Measurements from ENCODE around the gene WNT3A. TPM values are rescaled to one million over a fixed set of nuclear protein-coding genes. Genes with fewer than 3 reads are reported as not detected.

WNT3A gene
- total and polyA plus RNA-seq, 2 experiments from 2014 or later = 0.07 to 0.65 TPM

GRCh38 chr1:227996187-227996950 lies 10.4 kb upstream of the WNT3A start:
- no peak overlapping the region for H3K4me2 ChIP-seq
- no peaks in the 10 kb centered on the region for H3K36me3 ChIP-seq (ENCODE audit: insufficient read depth)
- peaks cover 29% of the 10 kb centered on the region for H3K9me3 Mint-ChIP-seq
- H3K27me3 Mint-ChIP-seq (ENCODE audit: insufficient read depth, low read depth, poor library complexity) = peaks cover 27% of the 10 kb centered on the region
- no peaks in the 10 kb centered on the region for H3K9me2 ChIP-seq (ENCODE audit: insufficient read depth)
- H3K4me1 Mint-ChIP-seq = no peaks in the 10 kb centered on the region
- no peaks in the 10 kb centered on the region for H3K36me3 Mint-ChIP-seq (ENCODE audit: low read depth)
- H3F3A ChIP-seq (replicated peaks; ENCODE audit: low read depth) = no peaks in the 10 kb centered on the region
- H3K27ac Mint-ChIP-seq = no peak overlapping the region
- no peaks in the 10 kb centered on the region for H4K20me1 ChIP-seq (replicated peaks; ENCODE audit: insufficient read depth)
- no peaks in the 10 kb centered on the region for H3K4me1 ChIP-seq (ENCODE audit: insufficient read depth)
- H3K27me3 ChIP-seq (ENCODE audit: insufficient read depth) = peaks cover 35% of the 10 kb centered on the region
- H3K4me3 Mint-ChIP-seq = no peak overlapping the region; the same call in 2 of the 3 replicates
- no peak overlapping the region for H3K4me3 ChIP-seq
- H3K27ac ChIP-seq (ENCODE audit: low read depth) = no peak overlapping the region
- H3K79me2 ChIP-seq (replicated peaks; ENCODE audit: insufficient read depth) = no peaks in the 10 kb centered on the region
- ATAC-seq (no peak), DNase-seq (ENCODE audit: low spot score) (no peak)
- no peak for TF ChIP-seq REST (IDR thresholded peaks at IDR 0.05; ENCODE audit: unreplicated experiment)
- TF ChIP-seq NANOG (IDR thresholded peaks at IDR 0.05; ENCODE audit: borderline replicate concordance) = no peak
- no peak overlapping the region for H2AFZ ChIP-seq

DNA sequence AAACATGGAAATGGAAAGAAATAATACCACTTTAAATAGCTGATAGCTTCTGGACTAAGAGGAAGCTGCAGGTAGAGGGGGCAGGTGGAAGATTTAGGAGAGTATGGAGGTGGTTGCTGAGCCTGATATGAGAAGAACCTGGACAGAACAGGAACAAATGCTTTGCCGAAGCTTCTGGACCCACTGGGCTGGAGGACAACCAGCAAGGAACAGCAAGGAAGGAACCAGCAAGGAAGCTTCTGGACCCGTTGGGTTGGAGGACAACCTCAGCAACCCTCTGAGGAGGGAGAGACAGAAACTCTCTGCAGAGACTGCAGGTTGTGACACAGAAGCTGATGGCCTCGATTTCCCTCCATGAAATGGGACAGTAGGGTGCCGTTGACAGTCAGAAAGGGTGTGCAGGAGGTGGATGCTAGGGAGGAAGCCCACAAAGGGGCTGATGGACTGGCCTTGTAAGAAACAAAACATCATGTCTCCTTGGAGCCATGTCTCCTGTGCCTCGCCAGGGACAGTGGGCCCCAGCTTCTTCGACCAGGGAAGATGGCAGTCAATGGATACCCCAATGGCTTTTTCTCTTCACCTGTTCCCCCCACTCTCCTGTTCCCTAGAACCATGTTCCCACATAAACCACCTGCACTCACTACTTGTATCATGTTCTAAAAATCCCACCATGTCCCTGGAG lies 8.3 kb upstream of the WNT3A start:
- H3K9me2 ChIP-seq (ENCODE audit: insufficient read depth) = no peaks in the 10 kb centered on the region
- Mint-ChIP-seq H3K36me3 (ENCODE audit: low read depth) (no peaks in the 10 kb centered on the region), H3K4me3 (no peak overlapping the region; the same call in 2 of the 3 replicates), H3K27me3 (ENCODE audit: insufficient read depth, low read depth, poor library complexity) (peaks cover 43% of the 10 kb centered on the region), H3K9me3 (peaks cover 26% of the 10 kb centered on the region), H3K27ac (no peak overlapping the region), H3K4me1 (no peaks in the 10 kb centered on the region)
- no peak overlapping the region for H3K4me3 ChIP-seq
- H3K27ac ChIP-seq (ENCODE audit: low read depth) = no peak overlapping the region
- TF ChIP-seq POLR2AphosphoS5 (IDR thresholded peaks at IDR 0.05; ENCODE audit: low read depth) = no peak
- no peak for TF ChIP-seq ZNF462 (CRISPR knock-in tag; IDR thresholded peaks at IDR 0.05)
- TF ChIP-seq STAT1 (IDR thresholded peaks at IDR 0.05; ENCODE audit: unreplicated experiment) = no peak
- no peak for TF ChIP-seq CREB1 (CRISPR knock-in tag; IDR thresholded peaks at IDR 0.05; ENCODE audit: low read depth)
- TF ChIP-seq JUNB (IDR thresholded peaks at IDR 0.05; ENCODE audit: unreplicated experiment) = no peak
- TF ChIP-seq ETS1 (IDR thresholded peaks at IDR 0.05) = no peak
- no peaks in the 10 kb centered on the region for H3K4me1 ChIP-seq (ENCODE audit: insufficient read depth)
- H4K20me1 ChIP-seq (replicated peaks; ENCODE audit: insufficient read depth) = no peaks in the 10 kb centered on the region; the same call in 1 of the 2 replicates
- H3K36me3 ChIP-seq (ENCODE audit: insufficient read depth) = no peaks in the 10 kb centered on the region
- no peaks in the 10 kb centered on the region for H3F3A ChIP-seq (replicated peaks; ENCODE audit: low read depth)
- no peak overlapping the region for H2AFZ ChIP-seq
- no peak for ATAC-seq
- peaks cover 52% of the 10 kb centered on the region for H3K27me3 ChIP-seq (ENCODE audit: insufficient read depth)
- no peaks in the 10 kb centered on the region for H3K79me2 ChIP-seq (replicated peaks; ENCODE audit: insufficient read depth)
- H3K4me2 ChIP-seq = no peak overlapping the region
- DNase-seq (ENCODE audit: low spot score) = no peak

Measured in GM23338 (cell line).